Measurements from ENCODE around the gene PSMD5.
A peak's percentile ranks its signal among the peaks of the same experiment; 100 is the strongest.

The PSMD5 gene

DNA sequence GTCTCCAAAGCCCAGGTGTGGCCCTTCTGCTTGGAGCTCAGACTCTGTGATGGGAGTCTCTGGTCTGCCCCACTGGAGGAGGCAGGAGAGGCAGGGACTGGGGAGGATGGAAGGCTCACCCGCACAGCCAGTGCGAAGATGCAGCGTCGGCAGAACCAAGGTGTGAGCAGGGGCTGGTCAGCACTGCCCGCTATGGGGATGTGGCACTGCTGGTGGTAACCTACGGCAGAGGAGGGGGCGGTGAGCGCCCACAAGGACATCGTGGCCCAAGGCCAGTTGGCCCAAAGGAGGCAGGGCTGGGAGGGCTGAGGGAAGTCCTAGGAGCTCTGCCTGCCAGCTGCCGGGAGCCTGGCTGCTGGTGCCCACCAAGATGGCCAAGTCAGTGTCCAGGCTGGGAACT, 27.0 kb upstream of the PSMD5 start:
- H3K36me3 ChIP-seq (ENCODE audit: control insufficient read depth, insufficient read depth, low read length) = peaks cover 16% of the 10 kb centered on the region
- peaks cover 6% of the 10 kb centered on the region for H3K4me1 ChIP-seq (ENCODE audit: control insufficient read depth, insufficient read depth, low read length)
- H3K4me3 ChIP-seq (ENCODE audit: low read length) = peak overlapping the region; percentile 78
- no peak overlapping the region for H3K9ac ChIP-seq (ENCODE audit: low read length)
- peak overlapping the region; percentile 79 for H3K27ac ChIP-seq (ENCODE audit: low read depth, low read length)
- no peaks in the 10 kb centered on the region for H3K27me3 ChIP-seq (ENCODE audit: control insufficient read depth, insufficient read depth, low read length)

GRCh38 chr9:120869360-120869687, 26.6 kb upstream of the PSMD5 start:
- Histone ChIP-seq H3K27me3 (ENCODE audit: control insufficient read depth, insufficient read depth, low read length) (no peaks in the 10 kb centered on the region), H3K4me3 (ENCODE audit: low read length) (peak overlapping the region; percentile 78), H3K4me1 (ENCODE audit: control insufficient read depth, insufficient read depth, low read length) (peaks cover 6% of the 10 kb centered on the region), H3K36me3 (ENCODE audit: control insufficient read depth, insufficient read depth, low read length) (peaks cover 16% of the 10 kb centered on the region), H3K27ac (ENCODE audit: low read depth, low read length) (peak overlapping the region; percentile 79), H3K9ac (ENCODE audit: low read length) (peak overlapping the region; percentile 20)

DNA sequence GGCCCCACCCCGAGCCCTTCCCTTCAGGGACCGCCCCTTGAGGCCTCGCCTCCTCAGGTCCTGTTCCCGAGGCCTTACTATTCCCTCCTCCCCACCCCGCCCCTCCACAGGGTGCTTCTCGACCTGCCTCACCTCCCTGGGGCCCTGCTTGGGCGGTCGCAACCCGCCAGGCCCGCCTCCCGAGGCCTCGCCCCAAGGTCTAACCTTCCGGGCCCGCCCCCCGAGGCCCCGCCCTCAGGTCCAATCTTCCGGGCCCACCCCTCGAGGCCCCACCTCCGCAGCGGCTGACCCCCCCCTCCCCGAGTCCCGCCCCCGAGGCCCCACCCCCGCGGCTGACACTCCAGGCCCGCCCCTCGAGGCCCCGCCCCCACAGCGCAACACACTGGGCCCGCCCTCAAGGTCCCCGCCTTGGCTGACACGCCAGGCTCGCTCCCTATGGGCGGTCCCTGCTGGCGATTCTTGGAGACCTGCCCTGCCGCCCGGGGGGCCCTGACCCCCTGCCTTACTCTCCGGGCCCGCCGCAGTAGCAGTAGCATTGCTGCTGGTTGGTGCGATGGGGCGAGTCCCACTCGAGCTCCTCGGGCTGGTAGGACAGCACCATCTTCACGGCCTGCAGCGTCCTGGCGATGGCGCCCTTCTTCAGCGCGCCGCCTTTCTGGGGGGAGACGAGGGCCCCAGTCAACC, 26.1 kb upstream of the PSMD5 start:
- peaks cover 18% of the 10 kb centered on the region for H3K36me3 ChIP-seq (ENCODE audit: control insufficient read depth, insufficient read depth, low read length)
- H3K9ac ChIP-seq (ENCODE audit: low read length) = peak overlapping the region; percentile 20
- no peaks in the 10 kb centered on the region for H3K27me3 ChIP-seq (ENCODE audit: control insufficient read depth, insufficient read depth, low read length)
- H3K27ac ChIP-seq (ENCODE audit: low read depth, low read length) = peak overlapping the region; percentile 80
- H3K4me1 ChIP-seq (ENCODE audit: control insufficient read depth, insufficient read depth, low read length) = peaks cover 6% of the 10 kb centered on the region
- H3K4me3 ChIP-seq (ENCODE audit: low read length) = peak overlapping the region; percentile 78

DNA sequence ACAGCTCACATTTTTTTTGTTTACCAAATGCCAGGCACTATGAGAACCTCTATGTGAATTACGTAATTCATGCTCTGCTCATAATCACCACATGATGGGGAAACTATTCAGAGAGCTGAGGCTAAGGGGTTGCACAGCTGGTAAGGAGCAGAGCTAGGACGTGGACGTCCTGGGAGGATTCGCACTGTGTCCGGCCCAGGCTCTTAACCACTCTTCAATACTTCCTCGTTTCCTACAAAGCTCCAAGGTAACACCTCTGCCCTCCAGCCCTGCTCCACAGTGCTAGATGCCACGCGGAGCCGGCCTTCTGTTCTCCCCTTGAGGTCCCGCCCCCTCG, 25.6 kb upstream of the PSMD5 start:
- Histone ChIP-seq H3K27me3 (ENCODE audit: control insufficient read depth, insufficient read depth, low read length) (no peaks in the 10 kb centered on the region), H3K27ac (ENCODE audit: low read depth, low read length) (peak overlapping the region; percentile 80), H3K9ac (ENCODE audit: low read length) (no peak overlapping the region), H3K4me3 (ENCODE audit: low read length) (peak overlapping the region; percentile 49), H3K36me3 (ENCODE audit: control insufficient read depth, insufficient read depth, low read length) (peaks cover 16% of the 10 kb centered on the region), H3K4me1 (ENCODE audit: control insufficient read depth, insufficient read depth, low read length) (peaks cover 6% of the 10 kb centered on the region)

- Histone ChIP-seq H3K36me3 (ENCODE audit: control insufficient read depth, insufficient read depth, low read length) (peaks cover 12% of the 10 kb centered on the region), H3K4me1 (ENCODE audit: control insufficient read depth, insufficient read depth, low read length) (peaks cover 6% of the 10 kb centered on the region), H3K4me3 (ENCODE audit: low read length) (peak overlapping the region; percentile 49), H3K27ac (ENCODE audit: low read depth, low read length) (peak overlapping the region; percentile 80), H3K27me3 (ENCODE audit: control insufficient read depth, insufficient read depth, low read length) (no peaks in the 10 kb centered on the region), H3K9ac (ENCODE audit: low read length) (no peak overlapping the region)
These were observed 25.1 kb upstream of the PSMD5 start for GRCh38 chr9:120867676-120868338.

- Histone ChIP-seq H3K4me1 (ENCODE audit: control insufficient read depth, insufficient read depth, low read length) (peaks cover 6% of the 10 kb centered on the region), H3K9ac (ENCODE audit: low read length) (no peak overlapping the region), H3K36me3 (ENCODE audit: control insufficient read depth, insufficient read depth, low read length) (peaks cover 16% of the 10 kb centered on the region), H3K27ac (ENCODE audit: low read depth, low read length) (no peak overlapping the region), H3K27me3 (ENCODE audit: control insufficient read depth, insufficient read depth, low read length) (no peaks in the 10 kb centered on the region), H3K4me3 (ENCODE audit: low read length) (no peak overlapping the region)
These were observed 23.9 kb upstream of the PSMD5 start for GRCh38 chr9:120866651-120867050.

- Histone ChIP-seq H3K27me3 (ENCODE audit: control insufficient read depth, insufficient read depth, low read length) (no peaks in the 10 kb centered on the region), H3K9ac (ENCODE audit: low read length) (no peak overlapping the region), H3K36me3 (ENCODE audit: control insufficient read depth, insufficient read depth, low read length) (peaks cover 22% of the 10 kb centered on the region)
These were observed 23.1 kb upstream of the PSMD5 start for GRCh38 chr9:120865809-120866208.

GRCh38 chr9:120865176-120865575, 22.5 kb upstream of the PSMD5 start:
- H3K27ac ChIP-seq (ENCODE audit: low read depth, low read length) = no peak overlapping the region
- no peak overlapping the region for H3K4me3 ChIP-seq (ENCODE audit: low read length)
- peaks cover 6% of the 10 kb centered on the region for H3K4me1 ChIP-seq (ENCODE audit: control insufficient read depth, insufficient read depth, low read length)
- peaks cover 27% of the 10 kb centered on the region for H3K36me3 ChIP-seq (ENCODE audit: control insufficient read depth, insufficient read depth, low read length)
- H3K27me3 ChIP-seq (ENCODE audit: control insufficient read depth, insufficient read depth, low read length) = no peaks in the 10 kb centered on the region
- H3K9ac ChIP-seq (ENCODE audit: low read length) = no peak overlapping the region

More at GRCh38 chr9:120865809-120866208, 23.1 kb upstream of the PSMD5 start:
- Histone ChIP-seq H3K4me1 (ENCODE audit: control insufficient read depth, insufficient read depth, low read length) (peaks cover 6% of the 10 kb centered on the region), H3K4me3 (ENCODE audit: low read length) (no peak overlapping the region), H3K27ac (ENCODE audit: low read depth, low read length) (no peak overlapping the region)

DNA sequence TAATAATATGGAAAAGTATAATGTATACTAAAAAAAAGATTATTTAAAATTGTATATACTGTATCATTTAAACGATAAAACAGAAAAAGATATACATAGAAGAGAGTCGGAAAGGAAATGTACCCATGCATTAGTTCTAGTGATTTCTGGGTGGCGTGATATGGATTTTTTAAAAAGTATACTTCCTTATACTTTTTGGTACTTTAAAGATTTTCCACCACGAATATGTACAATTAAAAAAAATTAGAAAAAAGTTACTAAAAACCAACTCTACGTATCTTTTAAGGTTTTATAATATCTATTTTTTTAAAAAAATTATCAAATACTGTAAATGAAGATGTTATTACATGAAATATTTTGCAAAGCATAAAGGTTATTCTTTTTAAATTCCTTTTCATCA, 22.0 kb upstream of the PSMD5 start:
- H3K4me3 ChIP-seq (ENCODE audit: low read length) = no peak overlapping the region
- H3K9ac ChIP-seq (ENCODE audit: low read length) = no peak overlapping the region
- peaks cover 31% of the 10 kb centered on the region for H3K36me3 ChIP-seq (ENCODE audit: control insufficient read depth, insufficient read depth, low read length)
- no peak overlapping the region for H3K27ac ChIP-seq (ENCODE audit: low read depth, low read length)
- H3K4me1 ChIP-seq (ENCODE audit: control insufficient read depth, insufficient read depth, low read length) = peaks cover 6% of the 10 kb centered on the region
- no peaks in the 10 kb centered on the region for H3K27me3 ChIP-seq (ENCODE audit: control insufficient read depth, insufficient read depth, low read length)

GRCh38 chr9:120863833-120864232, 21.1 kb upstream of the PSMD5 start:
- Histone ChIP-seq H3K27ac (ENCODE audit: low read depth, low read length) (no peak overlapping the region), H3K27me3 (ENCODE audit: control insufficient read depth, insufficient read depth, low read length) (no peaks in the 10 kb centered on the region), H3K36me3 (ENCODE audit: control insufficient read depth, insufficient read depth, low read length) (peaks cover 34% of the 10 kb centered on the region), H3K4me1 (ENCODE audit: control insufficient read depth, insufficient read depth, low read length) (peaks cover 4% of the 10 kb centered on the region), H3K4me3 (ENCODE audit: low read length) (no peak overlapping the region), H3K9ac (ENCODE audit: low read length) (no peak overlapping the region)

DNA sequence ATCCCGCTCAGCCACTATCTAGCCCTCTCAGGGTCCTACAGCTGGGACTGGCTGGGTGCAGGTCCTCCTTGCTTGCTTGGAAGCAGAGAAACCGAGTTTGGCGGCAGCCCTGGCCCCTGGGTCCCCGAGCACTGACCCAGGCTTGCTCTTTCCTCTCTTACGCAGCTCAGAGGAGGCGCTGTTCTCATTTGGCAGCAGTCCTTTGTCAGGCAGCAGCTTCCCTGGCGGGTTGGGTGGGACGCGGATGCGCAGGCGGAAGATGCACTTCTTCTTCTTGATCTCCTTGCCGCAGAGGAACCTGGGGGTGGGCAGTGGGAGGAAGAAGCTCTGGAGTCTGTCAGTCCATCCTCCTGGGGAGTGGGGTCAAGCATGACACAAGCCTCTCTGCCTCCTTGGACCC, 19.7 kb upstream of the PSMD5 start:
- Histone ChIP-seq H3K27ac (ENCODE audit: low read depth, low read length) (no peak overlapping the region), H3K4me3 (ENCODE audit: low read length) (no peak overlapping the region), H3K36me3 (ENCODE audit: control insufficient read depth, insufficient read depth, low read length) (peaks cover 39% of the 10 kb centered on the region), H3K9ac (ENCODE audit: low read length) (no peak overlapping the region), H3K4me1 (ENCODE audit: control insufficient read depth, insufficient read depth, low read length) (no peaks in the 10 kb centered on the region), H3K27me3 (ENCODE audit: control insufficient read depth, insufficient read depth, low read length) (no peaks in the 10 kb centered on the region)

GRCh38 chr9:120861935-120862334, 19.2 kb upstream of the PSMD5 start:
- H3K27me3 ChIP-seq (ENCODE audit: control insufficient read depth, insufficient read depth, low read length) = no peaks in the 10 kb centered on the region
- H3K36me3 ChIP-seq (ENCODE audit: control insufficient read depth, insufficient read depth, low read length) = peaks cover 40% of the 10 kb centered on the region
- no peak overlapping the region for H3K4me3 ChIP-seq (ENCODE audit: low read length)
- no peak overlapping the region for H3K9ac ChIP-seq (ENCODE audit: low read length)
- H3K4me1 ChIP-seq (ENCODE audit: control insufficient read depth, insufficient read depth, low read length) = no peaks in the 10 kb centered on the region
- no peak overlapping the region for H3K27ac ChIP-seq (ENCODE audit: low read depth, low read length)

GRCh38 chr9:120860083-120860482, 17.4 kb upstream of the PSMD5 start:
- Histone ChIP-seq H3K4me3 (ENCODE audit: low read length) (no peak overlapping the region), H3K36me3 (ENCODE audit: control insufficient read depth, insufficient read depth, low read length) (peaks cover 34% of the 10 kb centered on the region), H3K9ac (ENCODE audit: low read length) (no peak overlapping the region), H3K27ac (ENCODE audit: low read depth, low read length) (no peak overlapping the region), H3K4me1 (ENCODE audit: control insufficient read depth, insufficient read depth, low read length) (no peaks in the 10 kb centered on the region), H3K27me3 (ENCODE audit: control insufficient read depth, insufficient read depth, low read length) (no peaks in the 10 kb centered on the region)
